Measurements from ENCODE around the gene CFAP77.

CFAP77 gene

DNA sequence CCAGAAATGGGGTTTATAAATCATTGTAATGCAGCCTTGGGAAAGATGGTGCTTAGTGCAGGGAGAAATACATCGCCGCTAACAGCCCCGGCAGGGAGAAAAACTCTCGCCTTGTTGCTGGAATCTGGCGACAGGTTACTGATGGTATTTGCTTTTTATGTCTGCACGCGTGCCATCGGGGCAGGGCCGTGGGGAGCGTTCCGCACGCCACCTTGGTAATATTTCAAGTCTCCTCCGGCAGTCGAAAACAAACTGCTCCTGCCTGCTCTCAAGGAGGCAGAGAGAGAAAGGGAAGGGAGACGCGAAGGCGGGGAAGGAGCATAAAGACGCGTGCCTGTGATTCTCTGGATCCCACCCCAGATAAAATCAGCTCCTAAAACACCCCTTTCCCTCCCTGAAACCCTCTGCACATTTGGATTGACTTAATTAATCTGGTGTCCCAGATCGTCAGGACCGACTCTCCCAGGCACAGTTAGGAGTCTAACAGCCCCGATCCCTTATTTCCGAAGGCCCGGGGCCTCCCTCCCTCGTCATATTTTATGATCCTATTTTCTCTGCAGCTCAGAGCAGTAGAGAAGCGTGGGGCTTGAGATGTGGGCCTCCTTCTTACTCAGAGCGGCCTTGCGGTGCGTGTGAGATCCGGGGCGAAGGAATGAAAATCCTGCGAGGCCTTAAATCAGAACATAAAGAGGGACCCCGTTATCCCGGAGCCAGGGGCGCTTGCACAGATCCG lies 47.7 kb downstream of the CFAP77 start:
- DNase-seq = no peak

DNA sequence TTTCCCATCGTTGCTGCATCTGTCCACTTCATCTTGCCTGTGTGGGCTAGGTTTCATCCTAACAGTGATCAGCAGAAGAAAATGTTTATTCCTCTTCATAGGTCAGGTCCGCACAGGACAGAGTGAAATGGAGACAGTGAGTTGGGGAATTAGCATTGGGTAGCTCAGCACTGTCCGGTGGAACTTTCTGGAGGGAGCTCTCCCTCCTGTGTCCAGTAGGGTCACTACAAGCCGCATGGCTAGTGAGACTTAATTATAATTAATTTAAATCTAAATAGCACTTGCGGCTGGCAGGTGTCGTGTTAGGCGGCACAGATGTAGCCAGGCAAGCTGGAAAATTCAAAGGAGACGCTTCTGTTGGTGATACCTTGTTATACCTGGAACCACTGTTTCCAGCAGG lies 48.4 kb downstream of the CFAP77 start:
- DNase-seq = no peak

DNA sequence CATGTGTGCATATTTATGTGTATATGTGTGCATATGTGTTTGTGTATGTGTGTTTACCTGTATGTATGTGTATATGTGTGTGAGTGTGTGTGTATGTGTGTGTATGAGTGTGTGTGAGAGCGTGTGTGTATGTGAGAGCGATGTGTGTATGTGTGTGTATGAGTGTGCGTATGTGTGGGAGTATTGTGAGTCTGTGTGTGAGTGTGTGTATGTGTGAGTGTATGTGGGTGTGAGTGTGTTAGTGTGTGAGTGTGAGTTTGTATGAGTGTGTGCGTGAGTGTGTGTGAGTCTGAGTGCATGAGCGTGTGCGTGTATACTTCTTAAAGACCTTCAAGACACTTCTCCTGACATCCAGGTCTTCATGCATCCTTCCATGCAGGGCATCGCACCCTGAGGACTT lies 49.6 kb downstream of the CFAP77 start:
- no peak for DNase-seq

DNA sequence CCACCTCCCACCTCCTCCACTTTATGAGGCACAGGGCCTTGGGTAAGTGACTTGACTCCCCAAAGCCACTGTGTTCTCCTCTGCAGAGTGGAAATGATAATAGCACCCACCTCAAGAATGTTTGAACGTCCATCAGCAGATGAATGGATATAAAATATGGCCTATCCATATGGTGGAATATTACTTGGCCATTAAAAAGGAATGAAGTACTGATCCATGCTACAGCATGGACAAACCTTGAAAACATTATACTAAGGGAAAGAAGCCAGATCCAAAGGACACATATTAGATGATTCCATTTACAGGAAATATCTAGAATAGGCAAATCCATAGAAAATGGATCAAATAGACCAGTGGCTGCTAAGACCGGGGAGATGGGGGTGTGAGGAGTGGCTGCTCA lies 50.2 kb downstream of the CFAP77 start:
- no peak for DNase-seq

DNA sequence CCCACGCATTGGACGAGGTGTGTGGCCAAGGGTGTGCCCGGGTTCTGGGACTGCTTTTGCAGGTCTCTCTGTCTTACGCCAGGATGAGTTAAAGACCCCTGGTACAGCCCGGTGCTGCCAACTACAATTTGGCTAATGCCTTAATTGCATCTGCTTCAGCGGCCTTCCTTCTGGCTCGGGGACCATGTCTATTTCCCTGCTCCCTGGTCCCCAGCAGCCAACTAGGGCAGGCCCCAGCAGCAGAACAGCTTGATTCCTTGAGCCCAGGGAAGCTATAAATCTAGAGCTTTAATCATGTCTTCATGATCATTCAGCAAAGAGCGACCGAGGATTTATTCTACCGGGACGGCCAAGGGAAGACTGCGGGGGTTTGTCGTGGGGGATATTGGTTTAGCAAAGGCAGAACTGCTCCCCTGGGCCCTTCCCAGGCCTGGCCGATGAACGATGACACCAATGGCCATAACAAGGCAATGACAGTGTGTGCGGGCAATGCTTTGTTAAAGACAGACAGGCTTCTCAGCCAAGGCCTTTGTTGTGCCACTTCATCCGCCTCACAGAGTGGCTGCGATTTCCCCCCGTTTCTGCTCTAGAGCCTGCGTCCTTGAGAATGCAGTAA lies 51.4 kb downstream of the CFAP77 start:
- no peak for DNase-seq

DNA sequence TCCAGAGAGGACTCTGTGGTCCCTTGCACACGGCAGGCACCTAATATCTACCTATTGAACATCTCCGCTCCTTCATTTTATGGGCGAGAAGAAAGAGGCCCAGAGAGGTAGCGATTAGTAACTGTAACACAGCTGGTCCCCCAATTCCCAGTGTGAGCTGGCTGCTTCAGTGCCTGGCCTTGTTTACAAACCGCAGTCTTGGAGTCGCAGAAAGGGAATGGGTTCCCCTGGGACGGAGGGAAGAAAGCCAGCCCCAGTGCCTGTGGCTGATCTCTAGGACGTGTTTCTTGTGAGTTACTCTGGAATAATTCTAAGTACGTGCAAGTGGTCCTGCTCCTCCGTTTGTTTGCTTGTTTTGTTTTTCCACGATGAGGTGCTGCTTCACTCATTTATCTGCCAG lies 52.0 kb downstream of the CFAP77 start:
- no peak for DNase-seq

DNA sequence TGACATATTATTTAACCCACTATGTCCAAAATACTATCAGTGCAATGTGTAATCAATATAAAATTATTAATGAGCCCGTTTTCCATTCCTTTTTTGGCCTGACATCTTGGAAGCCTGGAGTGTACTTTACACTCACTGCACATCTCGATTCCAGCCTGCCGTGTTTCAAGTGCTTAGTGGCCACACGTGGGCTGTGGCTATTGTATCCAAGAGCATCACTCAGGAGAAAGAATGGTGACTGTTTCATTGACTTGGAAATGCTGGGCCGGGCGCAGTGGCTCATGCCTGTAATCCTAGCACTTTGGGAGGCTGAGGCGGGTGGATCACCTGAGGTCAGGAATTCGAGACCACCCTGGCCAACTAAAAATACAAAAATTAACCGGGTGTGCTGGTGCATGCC lies 54.5 kb downstream of the CFAP77 start:
- no peak for DNase-seq

DNA sequence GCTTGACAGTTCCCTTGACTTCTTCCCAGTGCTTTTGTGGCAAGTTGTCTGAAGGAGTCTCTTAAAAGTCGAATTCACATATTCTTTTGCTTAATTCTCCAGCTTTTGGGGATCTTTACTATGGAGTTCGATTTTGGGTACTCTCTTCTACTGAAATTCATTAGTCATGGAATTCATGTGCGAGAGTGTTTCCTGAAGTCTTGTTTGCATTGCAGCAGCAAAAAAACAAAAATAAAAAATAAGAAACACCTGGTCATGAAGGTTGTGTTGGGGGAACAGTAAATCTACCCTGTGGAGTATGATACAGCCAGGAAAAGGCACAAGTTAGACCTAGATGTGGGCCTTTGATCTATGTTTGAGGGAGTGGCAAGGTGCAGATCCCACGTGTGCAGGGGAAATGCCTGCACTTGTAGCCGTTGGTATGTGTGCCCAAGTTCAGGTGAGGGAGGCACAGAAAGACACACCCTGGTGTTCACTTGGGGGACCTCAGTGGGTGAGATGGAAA lies 55.2 kb downstream of the CFAP77 start:
- DNase-seq = no peak

DNA sequence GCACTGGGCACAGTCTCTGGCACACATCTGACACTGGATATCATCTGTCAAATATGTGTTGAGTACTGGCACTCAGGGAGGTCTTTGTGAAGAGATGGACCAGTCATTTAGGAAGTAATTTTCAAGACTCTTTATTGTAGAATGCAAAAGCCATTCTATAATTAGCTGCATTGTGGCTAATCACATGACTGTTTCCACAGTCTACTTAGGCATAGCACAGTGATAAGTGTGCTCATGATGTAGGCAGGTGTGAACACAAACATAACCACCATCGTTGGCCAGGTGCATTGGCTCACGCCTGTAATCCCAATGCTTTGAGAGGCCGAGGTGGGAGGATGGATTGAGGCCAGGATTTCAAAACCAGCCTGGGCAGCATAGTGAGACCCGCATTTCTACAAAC lies 62.2 kb downstream of the CFAP77 start:
- DNase-seq = no peak

DNA sequence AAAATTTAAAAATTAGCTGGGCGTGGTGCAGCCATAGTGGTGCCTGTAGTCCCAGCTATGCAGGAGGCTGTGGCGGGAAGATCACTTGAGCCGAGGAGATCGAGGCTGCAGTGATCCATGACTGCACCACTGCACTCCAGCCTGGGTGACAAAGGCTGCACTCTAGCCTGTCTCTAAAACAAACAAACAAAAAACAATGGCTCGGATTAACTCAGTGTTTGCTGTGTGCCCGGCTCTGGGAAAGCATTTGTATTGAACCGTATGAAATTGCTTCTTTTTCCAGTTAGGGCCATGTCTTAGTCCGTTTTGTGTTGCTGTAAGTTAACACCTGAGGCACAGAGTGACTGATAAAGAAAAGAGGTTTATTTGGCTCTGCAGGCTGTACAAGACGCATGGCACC lies 62.6 kb downstream of the CFAP77 start:
- no peak for DNase-seq

DNA sequence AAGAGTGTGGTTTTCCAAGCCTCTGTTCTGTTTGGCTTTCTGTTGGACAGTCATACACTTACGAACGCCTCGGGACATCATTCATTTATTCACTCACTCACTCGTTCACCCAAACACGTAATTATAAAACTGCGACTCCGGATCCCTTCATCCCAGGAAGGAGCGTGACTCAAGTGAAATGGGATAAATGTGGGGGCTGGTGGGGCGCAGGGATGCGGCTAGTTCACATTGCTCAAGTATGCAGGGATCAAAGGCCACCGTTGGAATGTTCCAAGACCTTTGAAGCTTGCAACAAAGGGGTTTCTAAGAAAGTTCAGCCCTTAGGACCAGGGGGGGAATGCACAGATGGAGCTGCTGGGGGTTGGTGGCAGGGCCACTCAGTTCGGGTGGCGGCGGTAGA lies 64.2 kb downstream of the CFAP77 start:
- DNase-seq = no peak

DNA sequence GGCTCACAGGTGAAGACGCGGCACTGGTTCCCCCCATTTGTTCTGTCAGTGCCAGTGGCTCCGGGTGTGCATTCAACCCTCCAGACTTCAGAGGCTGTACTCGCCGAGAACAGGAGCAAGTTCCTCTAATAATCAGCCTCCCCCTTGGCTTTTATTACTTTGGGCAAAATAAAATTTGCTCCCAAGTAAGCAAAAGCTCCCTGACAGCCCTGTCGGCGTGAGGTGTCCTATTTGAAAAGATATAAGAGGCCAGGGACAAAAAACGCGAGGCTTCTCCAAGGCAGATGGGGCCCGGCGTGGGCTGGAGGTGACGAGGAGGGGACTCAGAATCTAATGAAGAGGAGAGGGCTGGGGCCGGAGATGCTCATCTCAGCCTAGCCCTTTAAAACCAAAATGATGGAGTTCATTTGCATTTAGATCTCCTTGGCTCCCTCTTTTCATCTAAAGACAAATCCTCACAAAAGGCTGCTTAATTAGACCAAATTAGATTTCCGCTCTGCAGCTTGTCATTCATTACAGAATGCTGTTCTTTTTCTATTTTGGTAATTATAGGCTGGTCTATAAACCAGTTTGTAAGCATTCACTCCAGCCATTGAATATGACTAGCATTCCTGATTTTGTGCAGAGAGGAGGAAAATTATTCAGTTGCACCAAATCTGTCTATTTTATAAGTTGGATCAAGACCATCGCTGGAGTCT lies 68.5 kb downstream of the CFAP77 start:
- DNase-seq = no peak

DNA sequence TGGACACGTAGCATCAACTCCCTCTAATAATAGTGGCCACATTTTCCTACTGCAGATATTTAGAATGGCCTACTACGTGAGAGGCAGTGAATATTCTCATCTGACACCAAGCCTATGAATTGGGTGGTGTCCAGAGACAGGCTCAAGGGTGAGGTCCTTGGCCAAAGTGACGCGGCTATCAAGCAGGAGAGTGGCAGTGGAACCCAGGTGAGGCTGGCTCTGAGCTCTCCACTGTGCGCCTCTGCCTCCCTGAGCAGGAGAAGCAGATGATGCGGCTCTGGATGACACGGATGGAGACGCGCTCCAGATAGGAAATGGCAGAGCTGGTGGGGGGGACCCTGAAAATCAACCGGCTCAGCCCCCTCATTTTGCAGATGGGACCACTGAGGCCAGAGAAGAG lies 69.7 kb downstream of the CFAP77 start:
- DNase-seq = no peak

DNA sequence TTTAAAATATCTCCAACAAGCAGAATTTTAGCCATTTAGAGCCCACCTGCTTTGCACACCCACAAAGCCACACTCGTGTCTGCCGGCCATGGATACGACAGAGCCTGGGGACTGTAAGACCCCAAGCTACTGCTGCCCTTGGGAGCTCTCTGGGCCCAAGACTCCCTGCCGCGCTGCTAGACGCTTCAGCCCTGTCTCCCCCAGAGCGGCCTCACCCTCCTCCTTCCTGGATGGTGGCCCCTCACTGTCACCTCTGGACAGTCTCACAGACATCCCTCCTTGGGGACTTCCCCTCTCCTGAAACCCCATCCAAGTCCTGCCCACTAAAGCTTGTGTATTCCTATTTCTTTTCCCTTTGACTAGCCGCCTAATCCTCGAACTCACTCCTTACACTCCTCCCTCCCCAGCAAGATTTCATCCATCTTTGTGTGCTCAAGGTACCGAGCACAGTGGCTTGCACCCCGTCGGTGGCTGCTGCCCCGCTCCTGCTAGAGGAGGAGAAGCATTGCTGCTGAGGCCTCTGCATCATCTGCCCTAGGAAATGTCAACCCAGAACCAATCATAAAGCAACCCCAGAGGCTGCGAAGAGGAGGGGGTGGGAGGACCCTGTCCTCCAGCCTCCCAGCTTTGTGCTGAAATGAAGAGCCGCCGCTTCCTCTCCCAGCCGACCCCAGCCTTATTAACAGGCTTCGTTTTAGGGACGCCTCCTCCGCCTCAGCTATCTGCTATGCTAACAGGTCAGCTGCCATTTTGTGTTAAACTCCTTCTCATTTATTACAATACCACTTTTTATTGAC lies 71.2 kb downstream of the CFAP77 start:
- no peak for DNase-seq

DNA sequence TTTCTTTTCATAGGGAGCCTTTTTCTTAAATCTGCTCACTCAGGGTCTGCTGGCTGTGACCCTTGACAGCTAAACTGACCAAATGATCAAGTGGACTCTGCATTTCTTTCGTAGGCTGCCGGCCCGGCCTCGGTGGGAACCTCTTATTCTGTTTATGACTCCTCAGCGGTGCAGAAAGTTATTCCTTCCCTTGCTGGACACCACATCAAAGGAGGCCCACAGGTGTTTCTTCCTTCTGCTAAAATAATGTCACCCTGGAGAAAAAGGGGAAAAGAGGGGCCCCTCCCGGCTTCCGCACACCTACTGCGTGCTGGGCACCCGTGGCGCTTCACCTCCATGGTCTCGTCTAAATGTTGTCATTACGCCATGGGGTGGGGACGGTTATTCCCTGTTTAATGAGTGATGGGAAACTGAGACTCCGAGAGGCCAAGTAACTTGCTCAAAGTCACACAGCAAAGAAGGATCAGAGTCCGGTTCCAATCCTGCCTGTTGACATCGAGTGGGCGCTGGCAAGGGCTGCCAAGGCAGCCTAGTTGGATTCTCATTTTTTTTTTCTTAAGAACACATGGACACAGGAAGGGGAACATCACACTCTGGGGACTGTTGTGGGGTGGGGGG lies 72.3 kb downstream of the CFAP77 start:
- DNase-seq = no peak

DNA sequence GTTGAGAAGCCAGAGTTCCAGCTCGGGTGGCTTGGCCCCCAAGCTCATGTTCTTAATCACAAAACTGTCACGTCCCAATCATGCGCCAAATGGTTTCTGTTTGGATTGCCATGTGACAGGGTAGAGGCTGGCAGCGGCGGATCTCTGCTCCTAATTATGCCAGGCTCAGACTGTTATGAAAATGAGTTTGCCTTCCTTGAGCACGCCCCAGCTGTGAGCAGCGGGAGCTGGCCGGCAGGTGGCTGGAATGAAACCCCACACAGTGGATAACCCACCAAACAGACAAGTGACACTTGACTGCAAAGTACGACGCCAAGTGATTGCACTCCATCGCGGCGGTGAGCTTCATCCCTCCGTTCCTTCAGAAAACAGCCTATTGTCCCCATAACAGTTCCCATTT lies 75.4 kb downstream of the CFAP77 start:
- DNase-seq = no peak

DNA sequence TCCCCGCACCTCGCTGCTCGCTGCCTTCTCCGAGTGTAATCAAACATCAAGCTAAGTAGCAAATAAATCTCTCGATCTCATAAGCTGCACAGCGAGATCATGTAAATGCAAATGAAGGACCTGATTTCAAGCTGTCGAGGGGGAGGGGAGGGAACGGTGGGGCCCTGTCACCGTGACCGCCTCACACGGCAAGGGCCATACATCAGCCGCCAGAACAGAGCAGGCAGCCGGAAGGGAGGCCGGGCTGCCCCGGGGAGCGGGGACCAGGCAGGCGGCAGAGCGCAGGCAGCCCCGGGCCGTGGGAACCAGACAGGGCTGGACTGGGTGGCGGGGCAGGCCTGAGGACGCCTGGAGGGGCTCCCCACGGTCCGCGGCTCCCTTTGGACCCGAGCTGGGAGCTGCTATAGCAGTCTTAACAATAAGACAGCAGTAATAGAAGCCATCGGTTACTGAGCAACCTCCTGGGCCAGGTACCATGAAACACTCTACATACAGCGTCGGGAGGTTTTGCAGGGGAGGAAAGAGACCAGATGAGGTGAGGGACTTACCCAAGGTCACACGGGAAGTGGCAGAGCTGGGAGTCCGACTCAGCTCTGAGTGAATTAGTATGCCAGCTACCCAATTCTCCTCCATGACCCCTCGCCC lies 76.8 kb downstream of the CFAP77 start:
- no peak for DNase-seq

DNA sequence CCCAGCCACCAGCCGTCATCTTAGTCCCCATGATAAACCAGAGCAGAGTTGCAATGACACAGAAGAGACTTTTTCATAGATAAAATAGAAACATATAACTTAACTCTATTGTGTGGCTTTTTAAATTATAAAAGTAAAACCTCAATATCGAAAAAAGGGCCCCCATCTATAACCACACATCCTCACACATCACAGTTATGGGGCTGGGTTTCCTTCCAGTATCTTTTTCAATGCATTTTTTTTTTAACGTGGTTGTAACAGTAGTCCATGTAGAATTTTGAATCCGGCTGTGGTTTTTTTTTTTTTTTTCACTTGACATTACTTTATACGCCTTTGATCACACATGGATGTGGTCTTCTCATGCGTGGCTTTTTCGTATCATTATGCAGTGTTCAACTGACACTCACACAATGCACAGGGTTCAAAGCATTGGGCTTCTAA lies 77.4 kb downstream of the CFAP77 start:
- no peak for DNase-seq

DNA sequence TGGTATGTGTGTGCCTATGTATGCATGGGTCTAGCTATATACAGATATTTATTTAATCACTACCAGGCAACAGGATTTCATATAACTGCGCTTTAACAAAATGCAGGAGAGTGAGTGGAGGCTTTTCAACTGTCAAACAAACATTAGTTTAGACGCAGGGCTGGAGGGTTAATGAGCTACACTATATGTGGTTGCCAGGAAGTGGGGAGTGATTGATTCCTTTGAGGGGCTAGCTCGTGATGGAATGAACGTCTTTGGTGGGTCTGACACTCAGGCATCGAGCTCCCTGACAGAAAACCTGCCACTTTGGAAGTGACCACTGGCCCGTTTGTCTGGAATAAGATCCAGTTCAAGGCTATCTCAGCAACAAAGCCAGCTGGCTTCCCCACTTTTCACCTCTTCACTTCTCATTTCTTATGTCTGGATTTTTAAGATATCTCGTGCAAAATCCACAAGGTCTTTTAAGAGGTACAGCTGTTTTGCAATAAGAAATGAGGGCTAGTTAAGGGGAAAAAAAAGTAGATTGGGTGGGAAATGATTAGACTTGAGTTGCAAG lies 78.0 kb downstream of the CFAP77 start:
- no peak for DNase-seq

DNA sequence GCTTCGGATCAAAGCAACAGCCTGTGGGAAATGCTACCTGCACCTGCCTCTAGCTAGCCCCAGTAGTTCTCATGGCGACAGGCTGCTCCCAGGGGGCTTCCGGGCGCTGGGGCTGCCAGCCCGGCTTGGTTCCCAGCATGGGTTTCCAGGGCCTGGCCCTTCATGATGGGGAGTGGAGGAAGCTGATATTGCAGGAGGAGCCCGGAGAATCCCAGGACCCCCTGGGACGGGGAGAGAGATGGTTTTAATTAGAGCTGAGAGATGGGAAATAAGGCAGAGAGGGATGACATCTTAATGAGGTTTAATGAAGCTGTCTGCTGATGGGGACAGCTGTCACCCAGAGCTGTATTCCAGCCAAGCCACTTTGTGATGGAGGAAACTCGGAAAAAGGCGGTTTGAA lies 78.6 kb downstream of the CFAP77 start:
- DNase-seq = no peak

DNA sequence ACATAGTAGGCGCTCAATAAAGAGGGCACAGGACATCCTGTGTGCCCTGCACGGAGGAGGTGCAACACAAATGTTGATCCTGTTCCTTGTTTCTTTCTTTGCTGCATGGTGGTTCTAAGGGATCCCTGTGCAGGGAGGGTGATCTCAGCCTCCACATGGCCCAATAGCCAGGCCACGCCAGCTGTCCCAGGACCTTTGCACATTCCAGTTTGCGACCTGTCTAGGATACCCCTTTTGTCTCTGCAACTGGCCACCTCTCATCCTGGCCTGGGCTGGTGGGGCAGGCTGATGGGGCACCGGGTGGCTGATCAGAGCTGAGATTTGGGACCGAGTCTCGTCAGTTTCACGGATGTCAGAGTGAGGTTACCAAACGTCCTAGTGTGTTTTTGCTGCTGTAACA lies 79.5 kb downstream of the CFAP77 start:
- DNase-seq = no peak

DNA sequence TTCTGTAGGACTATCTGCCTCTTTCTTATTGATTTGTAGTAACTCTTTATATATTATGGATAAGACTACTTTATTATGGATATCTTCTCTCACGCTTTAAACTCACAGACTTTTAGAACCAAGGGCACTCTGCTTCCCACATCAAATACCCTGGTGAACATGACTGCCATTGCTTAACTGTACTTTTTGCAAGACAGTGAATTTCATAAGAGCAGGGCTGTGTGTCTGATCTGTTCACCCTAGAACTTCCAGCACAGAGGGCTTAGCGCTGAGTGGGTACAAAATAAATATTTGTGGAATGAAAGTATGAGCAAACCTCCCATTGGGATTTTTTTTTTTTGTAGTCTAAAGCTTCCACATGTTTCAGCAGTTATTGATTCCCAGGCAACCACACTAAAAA lies 84.8 kb downstream of the CFAP77 start:
- no peak for DNase-seq

Measured in inflammatory macrophage (primary cell).